Loucy (cell line): ENCODE results near the gene BRD4.
"Not testable (repeated sequence)": the region's sequence is repeated elsewhere in the genome, so short reads cannot be mapped to it uniquely, and the experiment has no call there.

Experiments used
- H2AFZ ChIP-seq: fragments of 200-600 bp; sonication (generic); 2 replicates; pipeline ENCODE4 v1.6.0; 2016; ENCODE audit warnings: antibody characterized with exemption, mild to moderate bottlenecking, low read length, moderate library complexity
- H3F3A ChIP-seq: fragments of 200-600 bp; 2 replicates; pipeline ENCODE4 v1.6.0; 2016; ENCODE audit warnings: antibody characterized with exemption, low read depth, mild to moderate bottlenecking
- H3K27me3 ChIP-seq: fragments of 200-600 bp; sonication (generic); 2 replicates; pipeline ENCODE4 v1.6.1; 2014; ENCODE audit warnings: low read length, mild to moderate bottlenecking; ENCODE audit not compliant: insufficient read depth, poor library complexity, severe bottlenecking
- H3K36me3 ChIP-seq: fragments of 200-600 bp; sonication (generic); 2 replicates; pipeline ENCODE4 v1.6.1; 2016; ENCODE audit warnings: low read length; ENCODE audit not compliant: insufficient read depth
- H3K4me1 ChIP-seq: fragments of 200-600 bp; sonication (generic); 2 replicates; pipeline ENCODE4 v1.5.1; 2014; ENCODE audit warnings: low read length, mild to moderate bottlenecking; ENCODE audit not compliant: insufficient read depth, poor library complexity, severe bottlenecking
- H3K4me2 ChIP-seq: fragments of 200-600 bp; sonication (generic); 2 replicates; pipeline ENCODE4 v1.6.0; 2014; ENCODE audit warnings: antibody characterized with exemption, low read length, low read depth, mild to moderate bottlenecking; ENCODE audit not compliant: poor library complexity, severe bottlenecking
- H3K4me3 ChIP-seq: fragments of 200-600 bp; sonication (generic); 2 replicates; pipeline ENCODE4 v1.5.1; 2014; ENCODE audit warnings: low read length, mild to moderate bottlenecking, mixed read lengths; ENCODE audit not compliant: poor library complexity, severe bottlenecking
- H3K79me2 ChIP-seq: fragments of 200-600 bp; sonication (generic); 2 replicates; pipeline ENCODE4 v1.6.1; 2014; ENCODE audit warnings: low read length; ENCODE audit not compliant: insufficient read depth
- H3K9ac ChIP-seq: fragments of 200-600 bp; sonication (generic); 2 replicates; pipeline ENCODE4 v1.6.0; 2014; ENCODE audit warnings: mild to moderate bottlenecking, low read depth, low read length, moderate library complexity; ENCODE audit not compliant: poor library complexity, severe bottlenecking
- H3K9me2 ChIP-seq: fragments of 200-600 bp; sonication (generic); replicated peaks from 2 replicates; pipeline ENCODE4 v1.6.1; 2016; ENCODE audit warnings: low read depth, low read length, mixed read lengths
- H3K9me3 ChIP-seq: fragments of 200-600 bp; sonication (generic); 2 replicates; pipeline ENCODE4 v1.6.1; 2014; ENCODE audit warnings: mild to moderate bottlenecking, antibody characterized with exemption, low read length, low read depth; ENCODE audit not compliant: insufficient read depth
- H4K20me1 ChIP-seq: fragments of 200-600 bp; sonication (generic); 2 replicates; pipeline ENCODE4 v1.6.0; 2014; ENCODE audit warnings: antibody characterized with exemption, low read length, mild to moderate bottlenecking; ENCODE audit not compliant: insufficient read depth, poor library complexity, severe bottlenecking
- CTCF ChIP-seq: fragments of 200-600 bp; sonication (generic); conservative IDR thresholded peaks from 2 replicates; pipeline ENCODE4 v1.5.1; 2014; ENCODE audit warnings: mild to moderate bottlenecking, antibody characterized with exemption, low read length
- EZH2phosphoT487 ChIP-seq: fragments of 200-600 bp; IDR thresholded peaks from 2 replicates; pipeline ENCODE4 v1.6.1; 2018; ENCODE audit warnings: antibody characterized with exemption, mild to moderate bottlenecking, moderate library complexity, borderline replicate concordance

BRD4 gene

GRCh38 chr19:15368051-15368632, 35.8 kb upstream of the BRD4 start:
- H3K4me1 ChIP-seq, result no peaks in the 10 kb centered on the region
- H3K9me2 ChIP-seq, result no peaks in the 10 kb centered on the region
- no peaks in the 10 kb centered on the region for H3K9me3 ChIP-seq
- peaks cover 2% of the 10 kb centered on the region for H4K20me1 ChIP-seq
- H3K79me2 ChIP-seq, result peaks cover 8% of the 10 kb centered on the region; the same call in 1 of the 2 replicates
- no peak overlapping the region for H2AFZ ChIP-seq
- H3K4me2 ChIP-seq, result no peak overlapping the region
- H3K36me3 ChIP-seq, result peaks cover 74% of the 10 kb centered on the region; the same call in 1 of the 2 replicates
- no peak overlapping the region for H3K4me3 ChIP-seq
- TF ChIP-seq CTCF (no peak), EZH2phosphoT487 (no peak)
- no peaks in the 10 kb centered on the region for H3F3A ChIP-seq
- H3K27me3 ChIP-seq, result no peaks in the 10 kb centered on the region
- no peak overlapping the region for H3K9ac ChIP-seq

DNA sequence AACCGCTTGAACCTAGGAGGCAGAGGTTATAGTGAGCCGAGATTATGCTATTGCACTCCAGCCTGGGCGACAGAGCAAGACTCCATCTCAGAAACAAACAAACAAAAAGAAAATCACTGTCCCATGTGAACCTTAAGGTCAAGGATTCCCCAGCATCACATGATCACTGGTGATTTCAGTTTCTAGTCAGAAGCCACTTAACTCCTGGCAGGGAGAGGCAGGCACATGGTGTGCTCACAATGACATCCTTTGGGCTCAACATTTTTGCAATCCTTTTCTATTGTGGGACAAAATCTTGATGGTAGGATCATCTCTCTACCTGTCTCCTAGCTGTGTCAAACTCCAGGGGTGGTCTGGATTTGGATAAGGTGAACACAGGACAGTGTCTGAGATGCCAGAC, 35.1 kb upstream of the BRD4 start:
- Histone ChIP-seq H3K79me2 (peaks cover 1% of the 10 kb centered on the region; the same call in 1 of the 2 replicates), H4K20me1 (no peaks in the 10 kb centered on the region), H2AFZ (no peak overlapping the region), H3K9me2 (no peaks in the 10 kb centered on the region), H3K4me2 (no peak overlapping the region), H3K27me3 (no peaks in the 10 kb centered on the region), H3K4me1 (no peaks in the 10 kb centered on the region), H3K4me3 (no peak overlapping the region), H3K36me3 (peaks cover 67% of the 10 kb centered on the region; the same call in 1 of the 2 replicates), H3K9ac (no peak overlapping the region), H3K9me3 (no peaks in the 10 kb centered on the region), H3F3A (no peaks in the 10 kb centered on the region)
- no peak for TF ChIP-seq EZH2phosphoT487
- no peak for TF ChIP-seq CTCF

GRCh38 chr19:15365264-15365663, 32.9 kb upstream of the BRD4 start:
- H3K9me3 ChIP-seq, result no peaks in the 10 kb centered on the region
- H3K4me3 ChIP-seq, result no peak overlapping the region
- H2AFZ ChIP-seq, result no peak overlapping the region
- H3K4me1 ChIP-seq, result no peaks in the 10 kb centered on the region
- TF ChIP-seq CTCF (0 out of 2 replicates have a peak, but pooled peaks have one; percentile 15), EZH2phosphoT487 (no peak)
- peaks cover 62% of the 10 kb centered on the region; the same call in 1 of the 2 replicates for H3K36me3 ChIP-seq
- no peaks in the 10 kb centered on the region for H3K27me3 ChIP-seq
- no peaks in the 10 kb centered on the region for H4K20me1 ChIP-seq
- no peaks in the 10 kb centered on the region for H3F3A ChIP-seq
- no peak overlapping the region for H3K9ac ChIP-seq
- no peaks in the 10 kb centered on the region for H3K79me2 ChIP-seq
- no peaks in the 10 kb centered on the region for H3K9me2 ChIP-seq
- no peak overlapping the region for H3K4me2 ChIP-seq

DNA sequence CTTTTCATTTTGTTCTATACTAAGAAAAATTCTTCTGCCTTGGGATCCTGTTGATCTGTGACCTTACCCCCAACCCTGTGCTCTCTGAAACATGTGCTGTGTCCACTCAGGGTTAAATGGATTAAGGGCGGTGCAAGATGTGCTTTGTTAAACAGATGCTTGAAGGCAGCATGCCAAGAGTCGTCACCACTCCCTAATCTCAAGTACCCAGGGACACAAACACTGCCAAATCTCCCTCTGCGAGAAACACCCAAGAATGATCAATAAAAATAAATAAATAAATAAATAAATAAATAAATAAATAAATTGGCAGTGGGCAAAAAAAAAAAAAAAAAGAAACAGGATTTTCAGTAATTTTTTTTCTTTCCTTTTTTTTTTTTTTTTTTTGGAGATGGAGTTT, 31.5 kb upstream of the BRD4 start:
- H4K20me1 ChIP-seq, H3K9ac ChIP-seq, H2AFZ ChIP-seq, H3F3A ChIP-seq, H3K9me3 ChIP-seq, H3K27me3 ChIP-seq, H3K4me3 ChIP-seq, H3K9me2 ChIP-seq, H3K4me1 ChIP-seq, H3K79me2 ChIP-seq, H3K4me2 ChIP-seq: not testable (repeated sequence)
- peaks cover 59% of the 10 kb centered on the region; the same call in 1 of the 2 replicates for H3K36me3 ChIP-seq

- H3K4me3 ChIP-seq, H3F3A ChIP-seq, H3K9me3 ChIP-seq, H4K20me1 ChIP-seq, H3K9ac ChIP-seq, H3K79me2 ChIP-seq, H3K4me1 ChIP-seq, H3K4me2 ChIP-seq, H2AFZ ChIP-seq, H3K9me2 ChIP-seq, H3K27me3 ChIP-seq: not testable (repeated sequence)
- peaks cover 59% of the 10 kb centered on the region; the same call in 1 of the 2 replicates for H3K36me3 ChIP-seq
Observed at GRCh38 chr19:15363048-15363447, 30.7 kb upstream of the BRD4 start.
